ENCODE results near the gene CADPS2.

- TF ChIP-seq CTCF (IDR thresholded peaks at IDR 0.05; ENCODE audit: borderline replicate concordance, extremely low read depth, low read length, poor library complexity, severe bottlenecking), result no peak
- no peak for TF ChIP-seq EZH2 (IDR thresholded peaks at IDR 0.05; ENCODE audit: borderline replicate concordance, low read depth, low read length, severe bottlenecking)
Measured at GRCh38 chr7:122448893-122449589, 437.2 kb downstream of the CADPS2 start.
